8988T (cell line): ENCODE data around the gene NTRK3.
"Not testable (repeated sequence)": the region's sequence is repeated elsewhere in the genome, so short reads cannot be mapped to it uniquely, and the experiment has no call there.

ENCODE experiments used
- DNase-seq: peaks from one replicate; pipeline ENCODE4 v3.0.0; 2011

Gene NTRK3

GRCh38 chr15:88115486-88116152, 140.9 kb downstream of the NTRK3 start:
- DNase-seq: no peak

- no peak for DNase-seq
These were observed 142.8 kb downstream of the NTRK3 start for GRCh38 chr15:88113613-88114308.

- DNase-seq: no peak
These were observed 147.5 kb downstream of the NTRK3 start for GRCh38 chr15:88108991-88109390.

- no peak for DNase-seq
These were observed 148.1 kb downstream of the NTRK3 start for GRCh38 chr15:88108477-88108876.

GRCh38 chr15:88106074-88106473, 150.5 kb downstream of the NTRK3 start:
- no peak for DNase-seq

- no peak for DNase-seq
These were observed 152.2 kb downstream of the NTRK3 start for GRCh38 chr15:88104357-88104756.

- DNase-seq: no peak
These were observed 156.4 kb downstream of the NTRK3 start for GRCh38 chr15:88100181-88100580.

- no peak for DNase-seq
These were observed 158.2 kb downstream of the NTRK3 start for GRCh38 chr15:88098361-88098760.

- DNase-seq: no peak
These were observed 165.0 kb downstream of the NTRK3 start for GRCh38 chr15:88091444-88092016.

- DNase-seq: no peak
These were observed 166.0 kb downstream of the NTRK3 start for GRCh38 chr15:88090481-88091011.

GRCh38 chr15:88089731-88090130, 166.8 kb downstream of the NTRK3 start:
- no peak for DNase-seq

GRCh38 chr15:88089024-88089620, 167.4 kb downstream of the NTRK3 start:
- DNase-seq: no peak

GRCh38 chr15:88083811-88084760, 172.5 kb downstream of the NTRK3 start:
- DNase-seq: no peak

- DNase-seq: no peak
These were observed 175.9 kb downstream of the NTRK3 start for GRCh38 chr15:88080616-88081015.

- no peak for DNase-seq
These were observed 179.1 kb downstream of the NTRK3 start for GRCh38 chr15:88077296-88078020.

GRCh38 chr15:88076328-88076727, 180.2 kb downstream of the NTRK3 start:
- no peak for DNase-seq

GRCh38 chr15:88075102-88075501, 181.4 kb downstream of the NTRK3 start:
- DNase-seq: no peak

- DNase-seq: no peak
These were observed 182.2 kb downstream of the NTRK3 start for GRCh38 chr15:88074386-88074785.

- DNase-seq: no peak
These were observed 183.2 kb downstream of the NTRK3 start for GRCh38 chr15:88073391-88073691.

- DNase-seq: no peak
These were observed 183.7 kb downstream of the NTRK3 start for GRCh38 chr15:88072598-88073390.

GRCh38 chr15:88072133-88072532, 184.4 kb downstream of the NTRK3 start:
- not testable (repeated sequence) for DNase-seq
